HG03103 (cell line): ENCODE results near the gene POLE2.
"Not testable (repeated sequence)": the region's sequence is repeated elsewhere in the genome, so short reads cannot be mapped to it uniquely, and the experiment has no call there.

ENCODE experiments used
- ATAC-seq: cut with Tn5 transposase; IDR thresholded peaks from one replicate; pipeline ENCODE4 v1.9.1; 2021; ENCODE audit warnings: low read depth; ENCODE audit not compliant: unreplicated experiment

POLE2 gene

DNA sequence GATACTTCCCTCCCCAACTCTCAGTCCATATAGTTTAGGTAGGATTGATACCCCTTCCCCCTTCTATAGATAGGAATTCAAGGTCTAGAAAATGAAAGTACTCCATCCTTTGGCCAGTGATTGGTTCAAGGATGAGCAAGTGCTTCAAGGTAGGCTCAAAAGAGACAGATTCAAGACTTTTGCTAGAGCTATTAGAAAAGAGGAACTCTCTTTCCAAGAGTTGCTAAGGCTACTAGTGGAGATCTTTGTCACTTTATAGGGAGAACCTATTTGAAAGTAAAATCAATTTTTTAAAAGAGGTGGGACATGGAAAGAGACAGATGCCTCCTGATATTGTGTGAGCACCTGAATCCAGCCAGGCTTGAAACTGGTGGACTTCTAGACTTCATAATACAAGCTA lies 17.5 kb downstream of the POLE2 start:
- ATAC-seq: no peak

- no peak for ATAC-seq
These were observed 28.2 kb downstream of the POLE2 start for GRCh38 chr14:49659526-49660455.

DNA sequence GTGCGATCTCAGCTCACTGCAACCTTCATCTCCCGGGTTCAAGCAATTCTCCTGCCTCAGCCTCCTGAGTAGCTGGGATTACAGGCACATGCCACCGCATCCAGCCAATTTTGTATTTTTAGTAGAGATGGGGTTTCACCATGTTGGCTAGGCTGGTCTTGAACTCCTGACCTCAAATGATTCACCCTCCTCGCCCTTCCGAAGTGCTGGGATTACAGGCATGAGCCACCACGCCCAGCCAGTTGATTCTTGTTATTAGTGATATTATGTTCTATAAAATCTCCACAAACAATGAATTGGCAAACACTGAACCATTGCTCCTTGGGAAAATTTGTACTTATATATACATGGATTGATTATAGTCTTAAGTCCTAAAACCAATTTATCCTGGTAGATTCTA lies 30.5 kb downstream of the POLE2 start:
- not testable (repeated sequence) for ATAC-seq

GRCh38 chr14:49654511-49654910 lies 33.5 kb downstream of the POLE2 start:
- no peak for ATAC-seq

DNA sequence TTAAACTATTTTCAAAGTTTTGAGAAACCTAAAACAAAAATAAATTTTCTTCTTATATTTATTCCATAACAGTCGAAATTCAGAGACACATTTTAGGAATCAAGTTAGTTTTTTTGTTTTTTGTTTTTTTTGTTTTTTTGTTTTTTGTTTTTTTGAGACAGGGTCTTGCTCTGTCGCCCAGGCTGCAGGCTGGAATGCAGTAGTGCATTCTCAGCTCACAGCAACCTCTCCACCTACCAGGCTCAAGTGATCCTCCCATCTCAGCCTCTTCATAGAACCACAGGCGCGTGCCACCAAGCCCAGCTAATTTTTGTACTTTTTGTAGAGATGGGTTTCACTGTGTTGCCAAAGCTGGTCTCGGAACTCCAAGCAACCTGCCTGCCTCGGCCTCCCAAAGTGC lies 34.5 kb downstream of the POLE2 start:
- ATAC-seq: no peak

GRCh38 chr14:49642163-49642562 lies 45.9 kb downstream of the POLE2 start:
- ATAC-seq: no peak

DNA sequence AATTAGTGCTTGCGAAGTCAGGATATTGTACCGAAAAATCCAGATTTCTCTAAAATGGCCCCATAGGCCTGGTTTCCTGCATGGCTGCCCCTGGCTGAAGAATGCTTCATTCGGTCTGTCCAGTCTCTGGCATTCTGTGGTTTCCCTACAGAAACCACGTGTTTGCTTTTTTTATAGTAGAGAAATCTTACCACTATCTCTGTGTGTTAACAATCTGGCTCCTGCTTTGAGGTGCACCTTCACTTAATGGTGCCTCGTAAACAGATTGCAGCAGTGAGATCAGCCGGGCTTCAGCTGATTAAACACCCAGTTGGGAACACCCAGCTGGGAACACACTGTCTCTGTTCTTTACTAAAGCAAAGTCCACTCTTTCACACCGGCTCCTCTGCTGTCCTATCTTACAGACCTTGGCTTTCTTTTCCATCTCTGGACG lies 46.3 kb downstream of the POLE2 start:
- no peak for ATAC-seq

DNA sequence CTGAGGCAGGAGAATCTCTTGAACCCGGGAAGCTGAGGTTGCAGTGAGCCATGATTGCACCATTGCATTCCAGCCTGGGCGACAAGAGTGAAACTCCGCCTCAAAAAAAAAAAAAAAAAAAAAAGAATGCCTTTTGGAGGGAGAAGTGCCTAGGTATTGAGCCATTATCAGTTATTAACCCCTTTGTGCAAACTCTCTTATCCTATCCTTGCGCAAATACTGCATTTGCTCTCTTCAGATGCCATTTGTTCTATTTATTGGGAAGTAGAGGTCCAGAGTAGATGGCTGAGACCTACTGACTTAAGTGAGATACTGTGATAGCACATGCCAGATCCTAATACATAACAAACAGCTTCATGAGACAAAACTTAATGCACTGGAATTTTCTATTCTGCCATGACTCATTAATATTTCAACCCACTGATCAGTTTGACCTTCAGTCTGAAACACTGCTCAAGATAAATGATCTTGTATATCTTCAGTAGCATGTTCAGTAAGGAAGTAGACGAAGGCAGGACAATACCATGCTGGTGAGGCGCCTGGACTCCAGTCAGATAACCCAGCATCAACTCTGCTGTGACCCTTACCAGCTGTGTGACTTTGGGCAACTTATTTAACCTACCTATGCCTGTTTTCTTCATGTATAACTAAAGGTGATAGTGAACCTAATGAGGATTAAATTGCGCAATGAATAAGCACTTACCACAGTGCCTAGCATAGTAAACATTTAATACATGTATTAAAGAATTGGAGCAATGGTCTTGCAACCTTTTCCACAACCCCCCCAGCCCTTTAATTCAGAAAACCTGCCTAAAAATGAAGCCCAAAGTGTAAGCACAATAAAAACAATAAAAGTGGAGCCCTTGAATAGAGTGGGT lies 47.2 kb downstream of the POLE2 start:
- no peak for ATAC-seq

GRCh38 chr14:49637534-49638078 lies 50.4 kb downstream of the POLE2 start:
- ATAC-seq: no peak

DNA sequence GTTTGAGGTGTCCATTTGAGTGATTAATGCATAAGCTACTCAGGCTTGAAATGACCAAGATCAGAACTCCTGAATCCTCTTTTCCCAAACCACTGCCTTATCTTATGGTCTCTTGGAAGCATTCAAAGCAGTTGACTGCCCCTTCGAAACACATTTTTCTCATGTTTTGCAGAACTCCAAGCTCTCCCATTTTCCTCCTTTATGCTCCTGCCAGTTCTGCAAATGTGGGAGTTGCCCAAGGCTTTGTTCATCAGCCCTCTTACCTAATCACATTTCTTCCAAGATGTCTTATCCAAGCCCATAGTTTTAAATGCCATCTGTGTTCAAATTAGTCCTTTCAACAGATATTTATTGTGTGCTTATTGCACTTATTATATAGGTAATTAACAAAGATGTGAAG lies 51.1 kb downstream of the POLE2 start:
- no peak for ATAC-seq

DNA sequence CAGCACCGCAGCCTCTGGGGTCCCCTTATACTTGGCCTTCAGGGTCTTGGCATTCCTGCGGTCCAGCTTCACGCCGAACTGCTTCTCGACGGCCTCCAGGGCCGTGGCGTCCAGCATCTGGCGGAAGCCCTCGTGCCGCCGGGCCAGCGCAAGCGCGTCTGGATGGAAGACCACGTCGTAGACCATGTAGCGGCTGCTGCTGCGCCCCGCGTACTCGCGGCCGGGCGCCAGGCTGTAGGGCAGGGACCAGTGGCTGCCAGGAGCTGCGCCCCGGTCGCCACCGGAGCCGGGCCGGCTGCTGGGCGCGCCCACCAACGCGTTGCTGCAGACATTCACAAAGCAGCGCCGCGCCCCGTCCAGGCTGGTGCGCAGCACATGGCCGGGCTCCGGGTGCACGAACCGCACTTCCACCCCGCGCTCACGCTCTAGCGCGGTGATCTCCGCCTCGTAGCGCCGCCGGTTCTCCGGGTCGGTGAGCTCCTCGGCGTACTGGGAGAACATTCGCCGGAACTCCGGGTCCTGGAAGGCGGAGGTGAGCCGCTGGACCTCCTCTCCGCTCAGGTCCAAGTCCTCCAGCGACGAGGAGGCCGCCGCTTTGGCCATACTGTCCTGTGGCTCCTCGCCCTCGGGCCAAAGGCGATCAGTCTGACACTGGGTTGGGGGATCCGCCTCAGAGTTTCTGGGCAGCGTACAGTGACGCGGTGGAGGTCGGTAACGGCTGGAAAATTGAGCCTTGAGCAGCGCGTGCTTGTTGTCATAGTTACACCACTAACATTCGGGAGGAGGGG lies 53.3 kb downstream of the POLE2 start, which contains the start of gene DNAAF2:
TSS of gene DNAAF2 (minus strand) at position 698 of the 788 bp plus-strand sequence. CDS start at position 603, 95 bp downstream.
- ATAC-seq: peak; percentile 23

DNA sequence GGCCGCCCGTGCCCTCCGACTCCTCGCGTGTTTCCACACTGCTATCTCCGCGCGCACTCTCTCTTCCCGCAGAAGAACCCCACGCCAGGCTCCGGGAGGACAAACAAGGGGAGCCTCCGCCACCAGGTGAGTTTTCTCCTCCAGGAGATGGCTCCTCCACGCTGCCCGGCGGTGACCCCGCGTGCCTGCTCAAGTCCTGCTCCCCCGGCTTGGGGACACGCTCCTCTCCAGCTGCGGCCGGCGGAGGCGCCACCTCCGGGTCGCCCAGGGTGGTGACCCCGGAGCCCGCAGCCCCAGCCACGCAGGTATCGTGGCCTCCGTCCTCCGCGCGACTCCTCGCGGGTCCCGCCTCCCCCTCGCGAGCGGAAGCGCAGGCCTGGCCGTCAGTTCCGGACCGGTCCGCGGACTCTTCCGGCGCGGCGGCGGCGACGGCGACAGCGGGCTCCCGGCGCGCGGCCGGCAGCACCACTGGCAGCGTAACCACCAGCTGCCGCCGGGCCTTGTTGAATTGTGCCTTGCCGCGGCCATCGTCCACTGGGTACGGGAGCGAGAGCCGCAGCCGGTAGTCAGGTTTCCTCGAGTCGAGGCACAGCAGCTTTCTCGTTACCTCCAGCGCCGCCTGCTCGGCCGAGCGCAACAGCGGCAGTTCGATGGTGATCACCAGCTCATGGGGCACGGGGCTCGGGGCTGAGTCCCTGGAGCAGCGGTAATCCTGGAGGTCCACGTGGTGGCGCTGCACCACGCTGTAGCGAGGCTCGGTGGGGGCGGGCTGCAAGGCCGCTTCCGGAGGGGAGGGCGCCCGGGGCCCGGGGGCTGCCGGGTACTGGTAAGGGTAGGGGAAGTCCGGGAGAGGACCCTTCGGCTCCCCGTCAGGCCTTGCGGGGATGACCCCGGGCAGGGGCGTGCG lies 54.1 kb downstream of the POLE2 start:
- peak; percentile 70 for ATAC-seq

DNA sequence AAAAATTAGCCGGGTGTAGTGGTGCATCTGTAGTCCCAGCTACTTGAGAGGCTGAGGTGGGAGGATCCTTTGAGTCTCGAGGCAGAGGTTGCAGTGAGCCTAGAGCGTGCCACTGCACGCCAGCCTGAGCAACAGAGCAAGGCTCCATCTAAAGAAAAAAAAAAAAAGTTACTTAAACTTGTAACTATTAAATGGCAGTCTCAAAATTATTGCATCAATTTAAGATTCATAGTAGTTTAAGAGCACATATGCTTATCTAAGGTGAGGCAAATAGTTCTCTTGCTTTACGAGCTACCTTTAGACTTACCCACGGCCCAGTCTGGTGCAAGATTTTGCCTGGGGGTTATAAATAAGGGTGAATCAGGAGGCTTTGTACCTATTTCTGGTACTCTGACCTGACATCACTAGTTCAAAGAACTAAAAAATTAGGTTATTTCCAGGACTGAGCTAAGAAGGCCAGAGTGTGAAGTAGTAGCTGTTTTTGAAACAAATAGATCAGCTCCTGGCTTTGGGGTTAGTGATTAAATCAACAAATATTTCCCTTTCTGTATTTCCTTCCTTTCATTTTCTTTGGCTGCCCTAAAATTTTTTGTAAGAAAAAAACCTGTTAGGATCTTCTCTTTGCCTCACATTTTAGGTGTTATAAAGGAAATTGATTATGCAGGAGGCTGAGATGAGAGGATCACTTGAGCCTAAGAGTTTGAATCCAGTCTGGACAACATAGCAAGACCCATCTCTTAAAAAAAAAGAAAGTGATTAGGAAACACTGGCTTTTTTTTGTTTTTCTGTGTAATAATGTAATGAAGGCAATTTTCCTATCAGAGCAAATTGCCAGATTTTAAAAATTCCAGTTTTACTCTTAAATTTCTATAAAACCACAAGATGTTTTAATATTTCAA lies 63.8 kb downstream of the POLE2 start:
- ATAC-seq: no peak

DNA sequence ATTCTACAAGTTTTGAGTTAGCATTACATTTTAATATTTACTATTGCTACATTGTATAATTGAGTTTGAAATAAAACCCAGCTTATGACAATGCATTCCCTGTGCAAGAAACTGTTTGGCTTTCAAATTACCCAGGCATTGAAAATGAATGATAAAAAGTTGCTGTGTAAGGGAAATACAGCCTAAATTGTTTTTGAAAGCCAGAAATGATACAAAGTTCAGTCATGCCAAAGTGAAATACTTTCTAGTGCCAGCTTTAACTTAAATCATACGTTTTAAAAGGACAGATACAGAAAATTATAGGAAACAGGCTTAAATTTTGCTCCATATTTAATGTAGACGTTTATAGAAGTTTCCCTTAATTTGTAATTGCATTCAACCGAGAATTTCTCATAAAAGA lies 64.6 kb downstream of the POLE2 start:
- no peak for ATAC-seq

GRCh38 chr14:49622022-49622607 lies 65.9 kb downstream of the POLE2 start:
- no peak for ATAC-seq

GRCh38 chr14:49621114-49621881 lies 66.7 kb downstream of the POLE2 start:
- ATAC-seq: peak; percentile 20
